Omental fat pad (tissue), 4 donors: Measurements from ENCODE around the gene CCR6. TPM values are rescaled to one million over a fixed set of nuclear protein-coding genes. Genes with fewer than 3 reads are reported as not detected.

ENCODE experiments used
- ATAC-seq: fragments of 150-250 bp; one replicate; pipeline ENCODE4 v1.9.1; 2016; ENCODE audit warnings: mild to moderate bottlenecking, moderate library complexity; ENCODE audit not compliant: low FRiP score
- DNase-seq: peaks from one replicate; pipeline ENCODE4 v3.0.0-alpha.2; 2019; ENCODE audit warnings: low spot score
- total RNA-seq, 4 donors: library from RNA; depleted of rRNA; stranded (reverse); fragments of >200 nt; gene quantifications; one replicate each; pipeline ENCODE4 v1.1.0, GENCODE V29; 2016
- TF ChIP-seq, protein P1 (sequence below), 3 donors: fragments of 450-650 bp; IDR thresholded peaks; one replicate each; pipeline ENCODE4 v1.5.1; 2016 to 2017; ENCODE audit warnings: antibody characterized with exemption in 3 of 3, mild to moderate bottlenecking in 3 of 3, moderate library complexity in 2 of 3

Gene CCR6
- total RNA-seq, 4 donors from 2014 or later, result 0.36 to 1.1 (median 1.1) TPM; not detected in 1

DNA sequence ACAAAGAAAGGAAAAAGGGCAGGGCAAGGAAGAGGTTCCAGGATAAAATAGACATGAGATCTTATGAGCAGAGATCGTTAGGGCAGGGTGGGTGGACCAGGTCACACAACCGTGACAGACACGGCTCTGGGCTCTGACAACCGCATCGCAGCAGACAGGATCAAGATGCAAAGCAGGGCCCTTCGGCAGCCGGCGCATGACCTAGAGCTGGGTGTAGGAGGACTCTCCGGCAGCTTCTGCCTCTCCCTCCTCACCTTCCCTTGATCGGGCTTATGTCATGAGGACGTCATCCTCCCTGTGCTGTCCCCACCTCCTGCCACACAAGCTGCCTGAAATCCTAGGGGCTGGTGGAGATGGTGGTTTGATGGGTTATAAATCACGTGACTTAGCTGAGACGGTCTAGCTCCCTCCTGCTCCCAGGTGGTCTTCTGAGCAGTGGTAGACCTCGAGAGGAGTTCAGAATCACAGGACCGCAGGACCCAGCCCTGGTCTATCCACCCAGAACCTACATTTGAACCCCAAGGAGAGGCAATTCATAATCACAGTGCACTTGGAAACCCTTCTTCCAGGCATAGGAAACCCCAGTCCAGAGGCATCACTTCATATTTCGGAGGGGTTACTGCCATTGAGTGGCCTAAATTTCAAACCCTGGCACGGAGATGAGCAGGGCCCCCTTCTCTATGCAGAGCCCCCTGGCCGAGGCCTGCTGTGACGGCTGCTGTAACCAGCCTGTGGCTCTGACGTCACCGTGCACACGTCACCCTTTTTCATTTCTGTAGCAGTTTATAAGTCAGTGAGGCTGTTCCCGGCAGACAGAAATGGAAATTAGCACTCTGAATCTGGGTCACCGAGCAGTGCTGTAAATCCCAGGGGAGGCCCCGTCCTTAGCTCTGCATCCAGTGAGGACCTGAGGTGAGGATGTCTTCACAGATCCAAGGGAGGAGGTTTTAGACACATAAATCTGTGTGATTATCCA is 8.7 kb upstream of the CCR6 start:
- DNase-seq, result no peak
- TF ChIP-seq, protein P1, sequence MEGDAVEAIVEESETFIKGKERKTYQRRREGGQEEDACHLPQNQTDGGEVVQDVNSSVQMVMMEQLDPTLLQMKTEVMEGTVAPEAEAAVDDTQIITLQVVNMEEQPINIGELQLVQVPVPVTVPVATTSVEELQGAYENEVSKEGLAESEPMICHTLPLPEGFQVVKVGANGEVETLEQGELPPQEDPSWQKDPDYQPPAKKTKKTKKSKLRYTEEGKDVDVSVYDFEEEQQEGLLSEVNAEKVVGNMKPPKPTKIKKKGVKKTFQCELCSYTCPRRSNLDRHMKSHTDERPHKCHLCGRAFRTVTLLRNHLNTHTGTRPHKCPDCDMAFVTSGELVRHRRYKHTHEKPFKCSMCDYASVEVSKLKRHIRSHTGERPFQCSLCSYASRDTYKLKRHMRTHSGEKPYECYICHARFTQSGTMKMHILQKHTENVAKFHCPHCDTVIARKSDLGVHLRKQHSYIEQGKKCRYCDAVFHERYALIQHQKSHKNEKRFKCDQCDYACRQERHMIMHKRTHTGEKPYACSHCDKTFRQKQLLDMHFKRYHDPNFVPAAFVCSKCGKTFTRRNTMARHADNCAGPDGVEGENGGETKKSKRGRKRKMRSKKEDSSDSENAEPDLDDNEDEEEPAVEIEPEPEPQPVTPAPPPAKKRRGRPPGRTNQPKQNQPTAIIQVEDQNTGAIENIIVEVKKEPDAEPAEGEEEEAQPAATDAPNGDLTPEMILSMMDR (IDR thresholded peaks at IDR 0.05), result no peak
- no peak for ATAC-seq

DNA sequence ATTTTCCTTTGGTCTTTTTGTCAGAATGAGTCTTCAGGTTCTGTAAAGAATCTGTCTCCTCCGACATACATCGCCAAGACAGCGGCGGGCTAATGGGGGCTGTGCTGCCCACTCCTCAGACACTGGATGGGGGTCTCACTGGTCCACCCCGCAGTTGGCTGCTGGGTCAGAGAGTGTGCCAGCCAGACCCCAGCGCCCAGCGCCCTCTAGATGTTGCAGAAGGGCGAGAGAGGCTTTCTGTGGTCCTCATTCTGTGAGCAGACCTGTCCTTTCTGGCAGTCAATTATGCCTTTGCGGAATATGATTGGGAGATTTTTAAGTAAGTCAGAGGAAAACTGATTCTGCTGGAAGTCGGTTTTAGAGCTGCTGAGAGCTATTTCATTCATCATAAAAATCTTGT is 7.8 kb upstream of the CCR6 start:
- TF ChIP-seq, protein P1 (IDR thresholded peaks at IDR 0.05), result no peak
- DNase-seq, result no peak
- ATAC-seq, result no peak

DNA sequence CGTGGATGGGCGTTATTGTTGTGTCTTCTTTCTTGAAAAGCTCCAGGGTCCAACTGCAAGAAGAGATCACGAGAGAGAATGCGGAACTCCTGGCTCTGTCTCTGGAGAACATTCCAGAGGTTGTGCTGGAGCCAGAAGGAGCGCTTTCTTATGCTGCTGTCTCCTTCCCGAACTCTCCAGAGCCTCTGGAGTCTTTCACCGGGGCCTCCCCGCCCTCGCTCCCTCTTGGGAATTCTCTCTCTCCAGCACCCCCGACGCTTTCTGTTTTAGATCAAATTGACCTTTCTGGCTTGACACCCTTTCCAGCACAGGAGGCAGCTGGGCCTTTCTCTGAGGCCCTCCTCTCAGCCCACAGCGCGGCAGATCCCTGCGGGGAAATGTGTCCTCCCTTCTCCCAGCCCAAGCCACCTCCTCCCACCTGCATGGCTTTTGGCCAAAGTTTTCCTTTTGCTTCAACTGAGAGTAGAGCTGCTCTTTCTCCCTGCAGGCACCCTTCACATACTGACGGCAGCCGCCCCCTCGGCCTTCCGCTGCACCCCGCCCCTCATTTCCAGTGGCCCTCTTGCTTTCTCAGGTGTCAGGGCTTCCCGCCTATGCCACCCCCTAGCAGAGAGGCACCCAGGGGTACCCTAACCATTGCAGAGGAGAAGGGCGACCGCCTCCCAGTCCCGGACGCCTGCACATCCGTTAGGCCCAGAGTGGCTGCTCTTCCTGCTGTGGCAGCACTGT is 6.6 kb upstream of the CCR6 start:
- ATAC-seq (peak; percentile 61), DNase-seq (no peak)
- TF ChIP-seq, protein P1 (IDR thresholded peaks at IDR 0.05), result no peak

DNA sequence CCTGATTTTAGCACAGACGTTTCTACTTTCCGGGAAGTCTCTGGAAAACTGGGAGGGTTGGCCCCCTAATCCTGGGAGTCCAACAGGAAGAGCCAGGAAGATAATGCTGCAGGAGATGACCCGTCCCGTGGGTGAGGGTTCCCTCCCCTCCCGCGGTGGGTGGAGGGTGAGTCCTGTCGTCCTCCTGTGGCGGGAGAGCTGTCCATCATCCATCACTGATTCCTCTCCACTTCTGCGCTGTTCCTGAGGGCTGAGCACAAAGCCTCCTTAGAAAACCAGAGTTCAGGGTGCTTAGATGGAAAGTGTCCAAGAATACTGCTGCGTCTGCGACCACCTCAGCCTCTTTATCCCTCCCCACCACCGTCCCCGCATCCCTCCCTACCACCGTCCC is 6.1 kb upstream of the CCR6 start:
- DNase-seq (no peak), ATAC-seq (no peak)
- TF ChIP-seq, protein P1 (IDR thresholded peaks at IDR 0.05), result no peak

DNA sequence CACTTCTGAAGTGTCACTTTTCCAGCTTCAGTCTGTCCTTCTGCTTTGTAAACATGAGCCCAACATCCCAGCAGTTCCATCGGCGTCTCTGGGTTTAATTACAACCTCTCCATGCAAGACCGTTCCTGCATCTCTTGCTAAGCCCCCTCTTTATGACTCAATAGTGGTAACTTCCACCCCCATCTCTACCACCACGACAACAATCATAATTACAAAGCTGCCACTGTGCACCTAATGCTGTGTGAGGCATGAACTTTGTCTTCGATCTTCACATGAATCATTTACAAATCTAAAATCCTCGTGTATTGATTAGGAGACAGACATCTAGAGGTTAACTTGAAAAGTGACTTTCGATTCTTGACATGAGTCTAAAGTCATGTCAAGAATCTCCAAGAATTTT is 4.9 kb upstream of the CCR6 start:
- ATAC-seq (no peak), DNase-seq (no peak)
- TF ChIP-seq, protein P1 (IDR thresholded peaks at IDR 0.05), result no peak

DNA sequence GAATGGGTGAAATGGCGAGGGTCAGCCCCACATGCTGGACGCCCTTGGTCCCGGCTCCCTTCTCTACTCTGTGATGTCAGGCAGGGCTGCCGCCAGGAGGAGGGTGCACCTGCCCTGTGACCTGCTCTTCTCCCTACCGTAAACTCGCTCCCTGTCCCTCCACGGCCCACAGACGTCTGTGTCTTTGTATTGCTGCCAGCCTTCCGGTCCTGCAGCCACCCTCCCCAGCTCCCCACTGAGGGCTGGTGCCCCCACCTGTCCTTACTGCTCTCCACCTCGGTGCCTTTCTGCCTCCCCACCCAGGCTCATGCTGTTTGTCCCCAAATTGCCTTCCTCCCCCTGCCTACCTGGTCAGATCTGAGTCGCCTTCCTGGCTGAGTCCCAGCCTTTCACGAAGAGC is 4.1 kb upstream of the CCR6 start:
- TF ChIP-seq, protein P1 (IDR thresholded peaks at IDR 0.05), result no peak
- ATAC-seq (no peak), DNase-seq (no peak)
